Stimulated activated naive B cell treated with anti-CD40 and anti-IgM and Interleukin-4, amounts not matched to agents 10 μg/mL and 1 μg/mL and 100 μg/mL, for 72 hours (primary cell): ENCODE results near the gene MIB2.

ENCODE experiments used
- ATAC-seq, 2 donors: fragments of 150-1000 bp; cut with Tn5 transposase; replicated peaks; 2 replicates each; pipeline ENCODE4 v1.10.0; 2021; ENCODE audit warnings: moderate library complexity in 1 of 2
- DNase-seq: peaks from one replicate; pipeline ENCODE4 v3.0.0; 2021
- H3K27ac Mint-ChIP-seq: one replicate; pipeline ENCODE4 v1.8.0; 2022; ENCODE audit warnings: mild to moderate bottlenecking, mixed read lengths
- H3K27me3 Mint-ChIP-seq, 2 donors: one replicate each; pipeline ENCODE4 v1.8.0; 2022; ENCODE audit warnings: mixed read lengths in 2 of 2
- H3K36me3 Mint-ChIP-seq, 2 donors: one replicate each; pipeline ENCODE4 v1.8.0; 2022; ENCODE audit warnings: mixed read lengths in 2 of 2, mild to moderate bottlenecking in 1 of 2
- H3K4me1 Mint-ChIP-seq, 2 donors: one replicate each; pipeline ENCODE4 v1.8.0; 2022; ENCODE audit warnings: mixed read lengths in 2 of 2, mild to moderate bottlenecking in 1 of 2
- H3K4me3 Mint-ChIP-seq, 2 donors: one replicate each; pipeline ENCODE4 v1.8.0; 2022; ENCODE audit warnings: mild to moderate bottlenecking in 2 of 2, mixed read lengths in 2 of 2, moderate library complexity in 1 of 2
- H3K9me3 Mint-ChIP-seq, 2 donors: one replicate each; pipeline ENCODE4 v1.8.0; 2022; ENCODE audit warnings: mixed read lengths in 2 of 2, mild to moderate bottlenecking in 1 of 2

Gene MIB2

GRCh38 chr1:1616045-1616790 lies 918 bp downstream of the MIB2 start:
- H3K27me3 Mint-ChIP-seq, result no peaks in the 10 kb centered on the region
- ATAC-seq, result peak; percentile 37 to 38
- peak overlapping the region; percentile 81 for H3K27ac Mint-ChIP-seq
- no peak for DNase-seq
- H3K36me3 Mint-ChIP-seq, result peaks cover 10 to 12% of the 10 kb centered on the region in 2 donors
- peaks cover 18 to 24% of the 10 kb centered on the region in 2 donors for H3K4me1 Mint-ChIP-seq
- peak overlapping the region; percentile 78 to 82 for H3K4me3 Mint-ChIP-seq
- H3K9me3 Mint-ChIP-seq, result no peaks in the 10 kb centered on the region

- ATAC-seq (no peak), DNase-seq (no peak)
- Mint-ChIP-seq H3K4me3 (peak overlapping the region; percentile 78 to 82), H3K4me1 (peaks cover 18 to 24% of the 10 kb centered on the region in 2 donors), H3K9me3 (no peaks in the 10 kb centered on the region), H3K27ac (peak overlapping the region; percentile 5), H3K36me3 (peaks cover 10 to 12% of the 10 kb centered on the region in 2 donors), H3K27me3 (no peaks in the 10 kb centered on the region)
Observed at GRCh38 chr1:1616838-1617237, 1.5 kb downstream of the MIB2 start.

- H3K4me1 Mint-ChIP-seq, result peaks cover 18 to 24% of the 10 kb centered on the region in 2 donors
- peak overlapping the region; percentile 25 for H3K27ac Mint-ChIP-seq
- DNase-seq, result no peak
- H3K36me3 Mint-ChIP-seq, result peaks cover 8 to 10% of the 10 kb centered on the region in 2 donors
- no peak for ATAC-seq
- no peaks in the 10 kb centered on the region for H3K9me3 Mint-ChIP-seq
- peak overlapping the region; percentile 78 to 82 for H3K4me3 Mint-ChIP-seq
- no peaks in the 10 kb centered on the region for H3K27me3 Mint-ChIP-seq
Observed at GRCh38 chr1:1617516-1617915, 2.2 kb downstream of the MIB2 start.

GRCh38 chr1:1617925-1618324 lies 2.6 kb downstream of the MIB2 start:
- DNase-seq, result no peak
- Mint-ChIP-seq H3K27ac (no peak overlapping the region), H3K27me3 (no peaks in the 10 kb centered on the region), H3K36me3 (peaks cover 10 to 11% of the 10 kb centered on the region in 2 donors), H3K4me1 (peaks cover 21 to 24% of the 10 kb centered on the region in 2 donors), H3K9me3 (no peaks in the 10 kb centered on the region), H3K4me3 (no peak overlapping the region)
- no peak for ATAC-seq

GRCh38 chr1:1618396-1619068 lies 3.2 kb downstream of the MIB2 start:
- ATAC-seq (no peak), DNase-seq (no peak)
- no peak overlapping the region for H3K4me3 Mint-ChIP-seq
- H3K27me3 Mint-ChIP-seq, result no peaks in the 10 kb centered on the region
- H3K4me1 Mint-ChIP-seq, result peaks cover 20 to 22% of the 10 kb centered on the region in 2 donors
- no peaks in the 10 kb centered on the region for H3K9me3 Mint-ChIP-seq
- peak overlapping the region; percentile 73 for H3K27ac Mint-ChIP-seq
- H3K36me3 Mint-ChIP-seq, result peaks cover 9 to 10% of the 10 kb centered on the region in 2 donors

- DNase-seq (no peak), ATAC-seq (no peak)
- Mint-ChIP-seq H3K4me1 (peaks cover 8 to 11% of the 10 kb centered on the region in 2 donors), H3K27me3 (no peaks in the 10 kb centered on the region), H3K36me3 (peaks cover 6 to 10% of the 10 kb centered on the region in 2 donors), H3K4me3 (no peak overlapping the region), H3K27ac (no peak overlapping the region), H3K9me3 (no peaks in the 10 kb centered on the region)
Observed at GRCh38 chr1:1619917-1620361, 4.6 kb downstream of the MIB2 start.

- no peak overlapping the region for H3K27ac Mint-ChIP-seq
- H3K9me3 Mint-ChIP-seq, result no peaks in the 10 kb centered on the region
- peaks cover 6 to 10% of the 10 kb centered on the region in 2 donors for H3K36me3 Mint-ChIP-seq
- ATAC-seq (no peak), DNase-seq (no peak)
- H3K4me3 Mint-ChIP-seq, result no peak overlapping the region
- no peaks in the 10 kb centered on the region for H3K27me3 Mint-ChIP-seq
- H3K4me1 Mint-ChIP-seq, result peaks cover 8 to 11% of the 10 kb centered on the region in 2 donors
Observed at GRCh38 chr1:1620433-1621139, 5.3 kb downstream of the MIB2 start.

GRCh38 chr1:1621173-1622009 lies 6.1 kb downstream of the MIB2 start:
- DNase-seq (no peak), ATAC-seq (no peak)
- no peaks in the 10 kb centered on the region for H3K9me3 Mint-ChIP-seq
- H3K4me3 Mint-ChIP-seq, result no peak overlapping the region
- peaks cover 6 to 10% of the 10 kb centered on the region in 2 donors for H3K36me3 Mint-ChIP-seq
- peaks cover 8 to 11% of the 10 kb centered on the region in 2 donors for H3K4me1 Mint-ChIP-seq
- H3K27ac Mint-ChIP-seq, result no peak overlapping the region
- H3K27me3 Mint-ChIP-seq, result no peaks in the 10 kb centered on the region

- DNase-seq (no peak), ATAC-seq (no peak)
- Mint-ChIP-seq H3K27ac (no peak overlapping the region), H3K36me3 (peaks cover 6 to 10% of the 10 kb centered on the region in 2 donors), H3K4me1 (peaks cover 4 to 8% of the 10 kb centered on the region in 2 donors), H3K9me3 (no peaks in the 10 kb centered on the region), H3K27me3 (no peaks in the 10 kb centered on the region), H3K4me3 (no peak overlapping the region)
Observed at GRCh38 chr1:1622010-1622787, 6.9 kb downstream of the MIB2 start.

- H3K27ac Mint-ChIP-seq, result no peak overlapping the region
- peaks cover 6 to 10% of the 10 kb centered on the region in 2 donors for H3K36me3 Mint-ChIP-seq
- no peak overlapping the region for H3K4me3 Mint-ChIP-seq
Observed at GRCh38 chr1:1622788-1623094, 7.4 kb downstream of the MIB2 start.

GRCh38 chr1:1623181-1623630 lies 7.9 kb downstream of the MIB2 start:
- no peak overlapping the region for H3K4me3 Mint-ChIP-seq
- no peak for DNase-seq
- peaks cover 3 to 4% of the 10 kb centered on the region in 2 donors for H3K4me1 Mint-ChIP-seq
- no peaks in the 10 kb centered on the region for H3K9me3 Mint-ChIP-seq
- peaks cover 6 to 10% of the 10 kb centered on the region in 2 donors for H3K36me3 Mint-ChIP-seq
- no peak overlapping the region for H3K27ac Mint-ChIP-seq
- ATAC-seq, result no peak
- H3K27me3 Mint-ChIP-seq, result no peaks in the 10 kb centered on the region

More at GRCh38 chr1:1622788-1623094, 7.4 kb downstream of the MIB2 start:
- H3K9me3 Mint-ChIP-seq, result no peaks in the 10 kb centered on the region
- H3K27me3 Mint-ChIP-seq, result no peaks in the 10 kb centered on the region
- ATAC-seq (no peak), DNase-seq (no peak)
- peaks cover 3 to 4% of the 10 kb centered on the region in 2 donors for H3K4me1 Mint-ChIP-seq

GRCh38 chr1:1623631-1624442 lies 8.5 kb downstream of the MIB2 start:
- H3K36me3 Mint-ChIP-seq, result peaks cover 4 to 8% of the 10 kb centered on the region in 2 donors
- peaks cover 3 to 4% of the 10 kb centered on the region in 2 donors for H3K4me1 Mint-ChIP-seq
- no peaks in the 10 kb centered on the region for H3K27me3 Mint-ChIP-seq
- DNase-seq (no peak), ATAC-seq (no peak)
- no peaks in the 10 kb centered on the region for H3K9me3 Mint-ChIP-seq
- no peak overlapping the region for H3K27ac Mint-ChIP-seq
- H3K4me3 Mint-ChIP-seq, result no peak overlapping the region
